Kidney glomerular epithelial cell (primary cell): ENCODE data around the gene PHKA2.

Experiments used
- DNase-seq: peaks from one replicate; lab custom pipeline; 2025; lab: John Stamatoyannopoulos, UW

The PHKA2 gene

DNA sequence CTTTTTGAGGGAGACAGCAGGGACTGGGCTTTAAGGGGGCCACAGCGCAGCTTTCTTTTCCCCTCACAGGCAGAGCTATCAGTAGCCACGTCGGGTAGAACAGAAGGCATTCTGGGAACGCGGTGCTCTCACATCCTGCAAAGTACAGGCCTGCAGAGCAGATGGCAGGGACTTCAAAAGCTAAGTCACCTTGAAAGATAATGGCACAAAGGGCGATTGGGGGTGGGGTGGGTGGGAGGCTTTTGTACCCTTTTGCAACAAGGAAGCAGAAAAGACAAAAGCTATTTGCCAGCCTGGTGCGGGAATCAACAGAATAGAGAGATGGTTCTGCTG is 93.9 kb downstream of the PHKA2 start:
- no peak for DNase-seq

GRCh38 chrX:18889346-18890048 is 94.4 kb downstream of the PHKA2 start:
- DNase-seq: no peak

DNA sequence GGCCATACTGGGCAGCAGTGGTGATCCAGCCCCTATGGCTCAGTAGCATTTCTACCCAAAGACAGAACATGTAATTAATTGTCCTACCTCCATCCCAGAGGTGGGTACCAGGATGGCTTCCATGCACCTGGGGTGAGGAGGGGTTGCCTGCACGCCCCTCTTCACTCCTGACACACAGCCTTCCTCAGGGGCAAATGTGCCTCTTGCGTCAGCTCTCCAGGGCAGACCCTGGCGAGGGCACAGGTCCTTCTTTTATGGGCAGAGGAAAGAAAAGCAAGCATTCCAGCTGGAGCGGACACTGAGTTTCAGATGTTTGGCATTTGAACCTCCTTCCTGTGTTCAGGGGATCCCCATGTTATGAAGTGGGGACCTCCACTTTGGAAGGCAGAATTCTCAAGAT is 95.6 kb downstream of the PHKA2 start:
- no peak for DNase-seq

DNA sequence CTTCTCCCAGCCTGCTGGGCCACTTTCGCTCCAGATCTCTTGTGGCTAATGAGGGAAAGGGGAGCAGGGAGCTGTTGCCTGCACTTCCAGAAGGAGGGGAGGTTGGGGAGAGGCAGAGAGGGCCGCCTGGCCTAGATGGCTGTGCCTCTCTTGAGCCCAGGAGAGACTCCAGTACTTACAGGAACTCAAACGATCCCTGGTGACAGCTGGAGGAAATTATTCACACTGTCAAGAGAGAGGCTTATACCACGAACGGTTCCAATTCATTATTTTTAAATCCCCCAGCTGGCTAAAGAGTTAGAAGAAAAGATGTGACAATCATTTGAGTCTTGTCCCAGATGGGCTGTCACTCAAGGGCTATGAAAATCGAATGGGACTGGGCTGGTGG is 96.1 kb downstream of the PHKA2 start:
- DNase-seq: no peak

DNA sequence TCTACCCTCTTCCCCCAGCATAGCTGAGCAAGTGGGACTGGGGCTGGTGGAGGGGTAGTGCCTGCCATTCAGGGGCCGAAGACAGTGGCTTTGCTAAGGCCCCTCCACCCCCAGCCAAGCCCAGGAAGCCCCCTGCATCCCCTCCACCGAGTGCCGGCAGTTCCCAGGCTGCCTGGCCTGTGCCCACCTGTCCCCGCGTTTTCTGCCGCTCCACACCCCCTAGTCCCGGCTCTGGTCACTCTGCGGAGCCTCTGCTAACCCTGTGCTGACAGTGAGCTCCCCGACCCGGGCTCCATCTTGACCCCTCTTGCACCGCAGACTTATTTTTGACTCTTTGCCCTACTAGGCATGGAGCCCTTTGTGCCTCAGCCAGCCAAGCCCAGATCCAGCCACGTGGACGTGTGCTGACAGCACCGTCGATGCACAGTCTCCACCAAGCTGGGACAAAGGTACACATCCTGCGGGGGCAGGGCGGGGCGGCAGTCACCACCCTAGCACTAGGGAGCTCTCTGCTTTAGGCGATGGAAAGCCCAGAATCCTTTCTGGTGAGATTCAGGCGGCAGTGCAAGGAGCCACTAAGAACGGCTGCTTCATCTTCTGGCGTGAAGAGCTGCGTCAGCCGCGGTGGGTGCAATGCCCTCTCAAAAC is 96.6 kb downstream of the PHKA2 start:
- no peak for DNase-seq

DNA sequence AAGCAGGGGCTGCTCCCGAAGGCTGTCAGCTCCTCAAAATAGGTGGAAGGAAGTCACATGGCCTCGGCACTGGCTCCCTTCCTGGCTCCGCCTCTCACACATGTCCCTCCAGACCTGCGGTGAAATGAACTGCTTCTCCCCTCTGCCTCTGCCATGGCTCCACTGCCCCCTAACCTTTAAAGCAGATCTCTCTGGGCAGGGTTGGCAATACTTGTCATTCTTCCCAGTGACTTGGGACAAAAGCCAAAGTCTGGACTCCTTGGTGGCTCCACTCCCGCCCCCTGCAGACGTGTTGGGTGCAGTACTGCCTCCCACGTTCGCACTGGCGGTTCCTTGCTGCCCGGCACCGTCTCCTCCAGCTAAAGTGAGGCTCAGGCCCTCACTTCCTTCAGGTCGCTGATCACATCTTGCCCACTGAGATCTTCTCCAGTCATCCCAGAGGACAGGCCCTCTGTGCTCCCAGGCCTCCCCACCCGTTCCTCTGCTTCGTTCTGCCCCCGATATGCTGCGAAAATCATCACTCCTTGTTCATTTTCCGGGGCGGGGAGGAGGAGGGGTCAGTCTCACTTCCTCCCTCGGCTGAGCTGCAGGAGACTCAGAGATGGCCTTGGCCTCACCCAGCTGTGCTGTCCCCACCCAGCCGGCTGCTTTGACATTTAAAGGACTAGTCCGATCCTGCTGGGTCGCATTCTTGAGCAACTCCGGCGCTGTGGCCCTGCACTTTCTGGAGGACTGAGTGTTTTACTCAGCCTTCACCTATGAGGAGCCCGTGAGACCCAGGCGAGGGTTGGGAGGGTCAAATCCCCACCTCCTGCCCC is 97.4 kb downstream of the PHKA2 start:
- DNase-seq: no peak

- no peak for DNase-seq
These were observed 97.9 kb downstream of the PHKA2 start for GRCh38 chrX:18886005-18886343.

DNA sequence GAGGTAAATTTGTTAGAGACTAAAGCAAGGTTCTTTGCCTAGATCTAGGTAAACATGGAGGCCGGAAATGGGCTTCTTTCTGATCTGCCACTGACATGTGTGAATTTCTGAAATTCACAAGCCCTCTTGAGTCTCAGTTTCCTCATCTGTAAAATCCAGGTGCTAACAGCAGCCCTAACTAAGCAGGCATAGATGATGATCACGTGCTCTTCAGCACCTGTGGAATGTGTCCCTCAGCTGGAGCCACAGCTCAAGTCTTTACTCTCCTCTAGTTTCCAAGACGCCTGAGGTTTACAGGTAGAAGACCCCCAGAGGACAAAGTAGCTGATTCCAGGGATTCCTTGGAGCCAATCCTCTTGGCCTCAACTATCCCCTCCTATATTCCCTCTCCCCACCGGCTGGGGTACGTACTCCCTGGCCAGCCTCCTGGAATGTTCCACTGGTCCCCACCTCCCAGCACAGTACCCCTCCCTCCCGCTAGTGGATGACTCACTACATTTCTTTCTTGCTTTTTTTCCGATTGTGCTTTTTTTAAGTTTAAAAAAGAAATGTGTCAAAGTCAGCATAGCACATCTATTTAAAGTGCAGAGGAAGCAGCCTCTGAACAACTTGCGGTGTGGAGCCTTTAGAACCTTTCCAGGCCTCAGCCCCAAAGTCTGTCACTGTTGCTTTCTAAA is 98.4 kb downstream of the PHKA2 start:
- DNase-seq: no peak

DNA sequence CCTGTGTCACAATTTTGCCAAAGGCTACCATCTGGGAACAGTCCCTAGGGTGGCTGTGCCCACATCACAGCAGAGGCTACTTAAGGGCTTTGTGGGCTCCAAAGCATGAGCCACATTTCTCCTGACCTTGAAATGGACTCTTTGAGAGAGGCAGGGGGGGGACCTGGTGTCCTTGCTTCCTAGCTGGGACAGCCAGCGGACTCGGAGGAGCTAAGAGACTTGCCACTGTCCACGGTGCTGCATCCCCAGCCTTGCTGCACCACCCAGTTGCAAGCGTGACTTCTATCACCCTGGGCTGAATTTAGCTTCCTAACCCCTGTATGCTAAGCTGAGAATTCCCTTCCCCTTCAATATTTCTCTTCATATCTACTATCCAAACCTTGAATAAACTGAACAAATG is 99.0 kb downstream of the PHKA2 start:
- no peak for DNase-seq

DNA sequence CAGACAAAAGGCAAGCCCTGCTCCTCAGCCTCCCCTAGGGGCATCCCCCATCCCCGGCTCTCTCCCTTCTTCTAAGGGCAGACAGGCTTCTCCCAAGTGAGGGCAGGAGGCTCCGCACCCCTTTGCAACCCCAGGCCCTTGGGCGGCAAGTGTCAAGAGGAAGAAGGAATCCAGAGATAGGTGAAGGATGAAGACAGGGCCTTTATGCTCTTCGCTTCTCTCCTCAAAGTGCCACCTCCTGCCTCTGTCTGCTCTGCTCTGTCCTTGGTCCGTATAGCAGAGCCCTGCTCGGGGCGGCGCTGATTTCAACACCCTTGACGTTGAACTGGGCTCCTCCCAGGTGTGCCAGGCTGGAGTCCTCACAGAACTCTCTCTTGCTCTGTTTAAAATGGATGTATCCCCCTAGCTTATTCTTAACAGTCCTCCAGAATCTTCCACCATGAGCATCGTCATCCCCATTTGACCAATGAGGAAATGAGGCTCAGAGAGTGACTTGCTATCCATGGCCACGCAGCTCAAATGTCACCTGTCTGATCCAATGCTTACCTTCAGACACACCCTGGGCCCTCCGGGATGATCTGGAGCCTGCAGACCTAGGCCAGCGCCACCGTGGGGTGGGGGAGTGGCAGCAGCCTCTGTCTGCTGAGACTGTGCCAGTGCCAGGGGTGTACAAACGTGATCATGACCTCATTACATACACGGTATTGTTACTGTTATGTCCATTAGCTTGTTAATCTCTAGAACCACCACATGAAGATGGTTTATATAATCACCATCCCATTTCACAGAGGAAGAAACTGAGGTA is 99.8 kb downstream of the PHKA2 start:
- no peak for DNase-seq

DNA sequence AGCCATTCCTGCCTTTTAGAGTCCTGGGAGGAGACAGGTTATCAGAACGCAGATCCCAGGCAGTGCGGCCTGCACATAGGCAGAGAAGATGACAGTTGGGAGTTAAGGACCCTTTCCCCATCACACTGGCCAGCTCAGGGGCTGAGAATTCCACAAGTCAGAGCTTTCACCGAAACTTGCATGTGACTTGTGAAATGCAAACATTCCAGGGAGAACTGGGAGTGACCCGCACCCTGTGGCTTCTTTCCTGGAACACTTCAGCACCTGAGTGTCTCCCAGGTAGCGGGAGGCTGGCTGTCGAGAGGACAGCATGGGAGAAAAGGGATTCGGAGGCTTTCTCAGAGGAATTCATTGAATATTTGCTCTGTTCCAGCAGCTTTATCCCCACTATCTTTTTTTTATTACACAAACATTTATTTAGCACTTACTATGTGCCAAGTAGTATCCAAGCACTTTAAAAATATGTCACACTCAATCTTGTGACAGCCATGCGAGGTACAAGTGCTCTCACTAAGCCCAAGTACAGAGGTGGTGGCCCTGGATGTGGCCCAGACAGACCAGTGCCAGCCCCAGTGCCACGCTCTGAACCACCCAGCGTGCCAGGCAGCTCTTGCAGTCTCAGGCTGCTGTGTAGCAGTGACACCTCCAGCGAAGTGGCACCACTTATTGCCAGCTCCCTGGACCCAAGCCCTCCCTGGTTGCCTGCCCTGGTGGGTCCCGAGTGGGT is 100.5 kb downstream of the PHKA2 start:
- DNase-seq: no peak

DNA sequence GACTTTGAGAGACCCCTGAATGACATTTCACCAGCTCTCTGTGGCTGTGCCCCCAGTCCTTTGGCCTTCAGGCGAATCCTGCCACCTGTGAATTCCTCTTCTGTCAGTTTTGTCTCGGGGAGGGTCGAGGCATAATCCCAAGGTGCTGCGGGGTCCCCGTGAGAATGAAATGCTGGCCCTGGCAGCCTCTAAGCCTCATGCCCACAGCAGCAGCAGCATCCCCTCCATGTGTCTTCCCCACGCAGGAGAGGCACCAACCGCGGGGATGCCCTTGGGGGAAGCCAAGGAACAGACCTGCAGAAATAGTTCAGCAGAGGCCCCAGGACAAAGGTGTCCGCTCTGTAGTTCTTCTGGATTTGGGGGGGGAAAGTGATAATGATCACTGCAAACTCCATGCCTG is 104.8 kb downstream of the PHKA2 start:
- DNase-seq: no peak

- no peak for DNase-seq
These were observed 106.4 kb downstream of the PHKA2 start for GRCh38 chrX:18877469-18877868.

DNA sequence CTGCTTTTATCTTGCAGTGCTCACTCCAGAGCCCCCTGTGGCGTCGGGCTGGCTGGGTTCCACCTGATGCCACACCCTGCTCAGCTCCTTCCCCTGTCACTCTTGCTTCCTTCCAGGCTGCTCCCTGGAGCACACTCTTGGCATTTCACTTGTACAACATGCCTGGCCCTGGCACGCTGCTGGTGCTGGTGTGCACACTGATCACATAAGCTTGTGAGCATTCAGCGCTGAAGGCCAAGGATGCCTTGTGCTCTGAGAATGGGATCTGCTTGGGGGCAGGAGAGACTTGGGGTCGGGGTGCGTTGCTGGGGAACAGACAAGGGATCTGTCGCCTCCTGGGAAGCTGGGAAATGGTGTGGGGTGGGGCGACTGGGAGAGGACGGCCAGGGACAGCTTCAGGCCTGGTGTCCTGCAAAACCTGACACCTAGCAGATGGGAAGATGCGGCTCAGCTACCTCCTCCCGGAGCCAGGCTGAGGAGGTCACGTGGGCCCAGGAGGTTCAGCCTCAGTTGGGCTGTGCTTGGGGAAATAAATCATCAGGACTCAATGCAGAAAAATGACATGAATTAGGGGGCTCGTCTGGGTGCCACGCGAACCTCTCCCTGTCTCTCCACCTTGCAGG is 108.5 kb downstream of the PHKA2 start:
- DNase-seq: no peak

DNA sequence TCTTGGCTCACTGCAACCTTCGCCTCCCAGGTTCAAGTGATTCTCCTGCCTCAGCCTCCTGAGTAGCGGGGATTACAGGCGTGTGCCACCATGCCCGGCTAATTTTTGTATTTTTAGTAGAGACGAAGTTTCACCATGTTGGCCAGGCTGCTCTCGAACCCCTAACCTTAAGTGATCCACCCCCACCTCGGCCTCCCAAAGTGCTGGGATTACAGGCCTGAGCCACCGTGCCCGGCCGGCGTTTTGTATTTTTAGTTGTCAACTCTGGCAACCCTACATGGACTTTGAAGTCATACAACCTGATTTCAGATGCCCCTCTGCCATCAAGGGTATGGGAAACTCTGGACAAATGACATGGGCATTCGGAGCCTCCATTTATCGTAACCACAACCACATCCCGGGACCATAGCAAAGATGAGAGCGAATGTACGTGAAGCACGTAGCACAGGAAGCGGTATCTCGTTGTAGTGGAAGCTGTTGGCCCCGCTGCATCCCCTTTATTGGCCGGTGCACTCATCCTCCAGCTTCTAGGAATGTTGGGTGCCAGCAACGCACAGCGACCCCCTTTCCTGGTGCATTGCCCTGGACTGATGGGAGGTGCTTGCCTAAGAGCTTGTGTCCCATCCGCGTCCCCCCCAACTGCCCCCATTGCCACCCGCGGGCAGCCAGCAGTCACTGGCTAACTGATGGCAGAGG is 109.2 kb downstream of the PHKA2 start:
- DNase-seq: no peak

GRCh38 chrX:18873836-18874235 is 110.1 kb downstream of the PHKA2 start:
- DNase-seq: no peak

DNA sequence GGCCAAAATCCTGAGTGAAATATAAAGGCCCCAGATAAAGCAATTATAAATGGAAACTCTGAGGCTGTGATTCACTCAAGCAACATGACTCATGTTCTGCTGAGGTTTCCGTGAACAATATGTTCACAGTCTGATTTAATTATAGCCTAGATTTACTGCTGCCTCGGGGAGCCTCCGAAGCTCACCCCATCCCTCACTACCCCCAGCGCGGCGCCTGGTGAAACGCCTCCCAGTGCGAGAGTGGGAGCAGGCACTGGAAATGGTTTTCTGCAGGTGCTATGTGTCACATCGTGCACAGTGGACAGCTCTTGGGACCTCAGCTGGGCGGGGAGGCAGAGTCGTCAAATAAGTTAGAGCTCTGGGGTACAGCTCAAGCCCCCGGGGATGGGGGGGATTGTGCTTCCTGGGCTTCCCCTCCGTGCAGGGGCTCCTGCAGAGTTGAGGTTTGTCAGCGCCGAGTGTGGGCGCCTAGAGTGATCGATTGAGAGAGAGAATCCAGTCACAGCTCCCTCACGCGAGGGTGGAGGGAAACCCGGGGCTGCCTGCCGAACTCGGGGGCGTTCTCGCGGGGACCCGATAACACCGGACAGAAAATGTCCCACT is 110.6 kb downstream of the PHKA2 start:
- DNase-seq: no peak

GRCh38 chrX:18872621-18873020 is 111.3 kb downstream of the PHKA2 start:
- no peak for DNase-seq

DNA sequence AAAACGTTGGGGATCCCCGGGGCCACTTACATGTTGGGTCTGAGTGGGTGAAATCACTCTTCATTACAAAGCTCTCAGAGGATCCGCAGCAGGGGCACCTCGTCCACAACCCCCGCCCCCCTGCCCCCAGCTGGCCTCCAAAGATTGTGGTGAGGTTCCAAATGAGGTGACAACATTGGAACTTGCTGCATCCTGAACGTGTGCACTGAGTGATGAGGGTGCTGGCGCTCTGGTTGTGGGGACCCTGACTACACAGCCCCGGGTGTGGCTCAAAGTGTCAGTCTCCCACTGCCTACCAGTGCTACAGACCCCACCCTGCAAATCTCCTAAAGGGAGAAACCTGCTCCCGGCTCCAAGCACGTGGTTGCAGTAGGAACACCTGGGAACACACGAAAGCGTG is 111.9 kb downstream of the PHKA2 start:
- no peak for DNase-seq
